OCI-LY1 (cell line): ENCODE measurements around the gene TMA7B.

Experiments
- CTCF ChIP-seq: fragments of 200-600 bp; sonication (generic), shearing (Covaris generic); IDR thresholded peaks from 2 replicates; pipeline ENCODE4 v1.5.1; 2017; ENCODE audit warnings: mild to moderate bottlenecking, antibody characterized with exemption, low read length, moderate library complexity, mixed read lengths
- EZH2 ChIP-seq: fragments of 200-600 bp; sonication (generic), shearing (Covaris generic); IDR thresholded peaks from 2 replicates; pipeline ENCODE4 v1.8.0; 2017; ENCODE audit warnings: borderline replicate concordance, mixed run types, mild to moderate bottlenecking, antibody characterized with exemption, low read length, moderate library complexity, mixed read lengths

- TF ChIP-seq CTCF (no peak), EZH2 (no peak)
These were observed 34.1 kb upstream of the TMA7B start for GRCh38 chr22:39925909-39926679.
